Uterus (tissue), 2 donors: ENCODE data around the gene HOXB7.

Experiments
- CTCF ChIP-seq, 4 experiments: fragments of 200-600 bp in 2 of 4; fragments of 450-650 bp in 2 of 4; sonication (generic) in 2 of 4; IDR thresholded peaks; one replicate each; pipeline ENCODE4 v1.5.1; 2016 to 2019; ENCODE audit warnings: antibody characterized with exemption in 4 of 4, mild to moderate bottlenecking in 2 of 4, moderate library complexity in 1 of 4
- POLR2A ChIP-seq, 2 donors: fragments of 450-650 bp; IDR thresholded peaks; one replicate each; pipeline ENCODE4 v1.6.1; 2016; ENCODE audit warnings: antibody characterized with exemption in 2 of 2, mild to moderate bottlenecking in 1 of 2, moderate library complexity in 1 of 2

GRCh38 chr17:48594538-48595277, 16.1 kb downstream of the HOXB7 start:
- no peak for TF ChIP-seq CTCF (IDR thresholded peaks at IDR 0.05)
- no peak for TF ChIP-seq POLR2A (IDR thresholded peaks at IDR 0.05)
